Prostate gland (tissue), 2 donors: ENCODE results near the gene POU3F2. TPM values are rescaled to one million over a fixed set of nuclear protein-coding genes. Genes with fewer than 3 reads are reported as not detected.

Experiments
- DNase-seq: peaks from one replicate; pipeline ENCODE4 v3.0.0-alpha.2; 2019; ENCODE audit warnings: low spot score
- H3K27ac ChIP-seq, 2 donors: fragments of 200-600 bp; sonication (generic); 2 replicates each; pipeline ENCODE4 v1.5.1; 2017 to 2019
- H3K27me3 ChIP-seq: fragments of 200-600 bp; sonication (generic); replicated peaks from 2 replicates; pipeline ENCODE4 v1.5.1; 2019; ENCODE audit not compliant: insufficient read depth
- H3K36me3 ChIP-seq, 2 donors: fragments of 200-600 bp; sonication (generic); 1 replicate in 1 of 2; 2 replicates in 1 of 2; pipeline versions ENCODE4 v1.5.1 to v1.8.1; 2017 to 2019
- H3K4me1 ChIP-seq: fragments of 200-600 bp; sonication (generic); replicated peaks from 2 replicates; pipeline ENCODE4 v1.5.1; 2019
- H3K4me3 ChIP-seq, 2 donors: fragments of 200-600 bp; sonication (generic); 2 replicates each; pipeline ENCODE4 v1.5.1; 2017 to 2019
- H3K9me3 ChIP-seq: fragments of 200-600 bp; sonication (generic); 2 replicates; pipeline ENCODE4 v1.5.1; 2017
- POLR2A ChIP-seq: fragments of 450-650 bp; IDR thresholded peaks from one replicate; pipeline ENCODE4 v1.6.1; 2016; ENCODE audit warnings: antibody characterized with exemption, mild to moderate bottlenecking
- POLR2AphosphoS5 ChIP-seq: sonication (generic); formaldehyde crosslinking; IDR thresholded peaks from one replicate; pipeline ENCODE4 v1.6.1; 2017; ENCODE audit warnings: antibody characterized with exemption
- WGBS: methylation state at CpG from one replicate; pipeline ENCODE4 v1.1.5; 2018; 5-methylcytosine and 5-hydroxymethylcytosine counted together
- intact Hi-C: fragments of 100-400 bp; cut with DNase I; formaldehyde crosslinking; loops from one replicate; pipeline ENCODE4 v1.14.2; 2022
- total RNA-seq, 2 donors: library from RNA; depleted of rRNA; stranded (reverse); fragments of >200 nt; gene quantifications; one replicate each; pipeline ENCODE4 v1.1.0, GENCODE V29; 2016
- TF ChIP-seq, protein P1 (sequence below), 4 experiments: fragments of 200-600 bp in 2 of 4; fragments of 450-650 bp in 2 of 4; sonication (generic) in 2 of 4; IDR thresholded peaks; 1 replicate in 3 of 4; 2 replicates in 1 of 4; pipeline ENCODE4 v1.5.1; 2016 to 2019; ENCODE audit warnings: antibody characterized with exemption in 4 of 4, mild to moderate bottlenecking in 2 of 4, moderate library complexity in 2 of 4

POU3F2 gene
- total RNA-seq, 2 donors from 2014 or later: not detected

DNA sequence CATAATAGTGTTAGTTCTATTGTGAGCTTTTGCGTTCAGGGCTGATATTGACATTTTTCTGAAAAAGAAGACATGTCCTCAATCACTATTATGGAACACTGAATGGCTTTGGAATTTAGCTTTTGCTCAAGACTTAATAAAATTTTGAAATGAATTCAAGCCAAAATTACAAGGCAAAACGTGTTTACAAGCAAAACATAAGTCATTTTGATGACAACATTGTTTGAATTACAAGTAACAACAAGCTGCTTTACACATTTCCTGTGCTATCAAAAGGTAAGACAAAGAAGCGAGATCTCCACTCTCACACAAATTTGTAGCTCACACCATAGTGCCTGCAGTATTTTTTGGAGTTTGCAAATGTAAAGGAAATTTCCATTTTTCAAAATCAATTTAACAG is 37.4 kb downstream of the POU3F2 start:
- H3K27me3 ChIP-seq: no peaks in the 10 kb centered on the region
- no peaks in the 10 kb centered on the region for H3K9me3 ChIP-seq
- no peak overlapping the region for H3K4me3 ChIP-seq
- WGBS: 67% methylated on average over 3 of the region's 3 CpGs
- no peaks in the 10 kb centered on the region for H3K4me1 ChIP-seq
- no peak overlapping the region for H3K27ac ChIP-seq
- DNase-seq: no peak
- H3K36me3 ChIP-seq: no peaks in the 10 kb centered on the region
- intact Hi-C loops: no loop called here
- no peak for TF ChIP-seq POLR2A
- no peak for TF ChIP-seq POLR2AphosphoS5
- TF ChIP-seq, protein P1, sequence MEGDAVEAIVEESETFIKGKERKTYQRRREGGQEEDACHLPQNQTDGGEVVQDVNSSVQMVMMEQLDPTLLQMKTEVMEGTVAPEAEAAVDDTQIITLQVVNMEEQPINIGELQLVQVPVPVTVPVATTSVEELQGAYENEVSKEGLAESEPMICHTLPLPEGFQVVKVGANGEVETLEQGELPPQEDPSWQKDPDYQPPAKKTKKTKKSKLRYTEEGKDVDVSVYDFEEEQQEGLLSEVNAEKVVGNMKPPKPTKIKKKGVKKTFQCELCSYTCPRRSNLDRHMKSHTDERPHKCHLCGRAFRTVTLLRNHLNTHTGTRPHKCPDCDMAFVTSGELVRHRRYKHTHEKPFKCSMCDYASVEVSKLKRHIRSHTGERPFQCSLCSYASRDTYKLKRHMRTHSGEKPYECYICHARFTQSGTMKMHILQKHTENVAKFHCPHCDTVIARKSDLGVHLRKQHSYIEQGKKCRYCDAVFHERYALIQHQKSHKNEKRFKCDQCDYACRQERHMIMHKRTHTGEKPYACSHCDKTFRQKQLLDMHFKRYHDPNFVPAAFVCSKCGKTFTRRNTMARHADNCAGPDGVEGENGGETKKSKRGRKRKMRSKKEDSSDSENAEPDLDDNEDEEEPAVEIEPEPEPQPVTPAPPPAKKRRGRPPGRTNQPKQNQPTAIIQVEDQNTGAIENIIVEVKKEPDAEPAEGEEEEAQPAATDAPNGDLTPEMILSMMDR (IDR thresholded peaks at IDR 0.05): no peak

DNA sequence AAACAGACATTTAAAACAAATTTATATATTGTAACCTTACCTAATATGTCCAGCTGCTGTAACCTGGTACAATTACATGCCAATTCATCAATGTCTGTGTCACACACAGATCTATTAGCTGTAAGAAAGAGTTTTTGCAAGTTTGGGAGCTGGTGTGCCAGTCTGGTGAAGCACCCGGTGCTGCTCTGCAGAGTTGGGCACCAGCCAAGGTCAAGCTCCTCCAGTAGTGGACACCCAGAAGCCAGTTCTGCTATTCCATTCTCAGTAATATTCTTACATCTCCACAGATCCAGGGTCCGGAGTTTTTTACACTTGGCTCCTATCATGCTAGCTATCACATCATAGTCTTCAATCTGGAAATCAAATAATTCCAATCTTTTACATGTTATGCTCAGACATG is 41.0 kb downstream of the POU3F2 start:
- Histone ChIP-seq H3K27ac (no peak overlapping the region), H3K4me3 (no peak overlapping the region), H3K9me3 (no peaks in the 10 kb centered on the region), H3K36me3 (no peaks in the 10 kb centered on the region), H3K27me3 (no peaks in the 10 kb centered on the region), H3K4me1 (no peaks in the 10 kb centered on the region)
- no peak for DNase-seq
- intact Hi-C loops: no loop called here
- 53% methylated on average over 2 of the region's 2 CpGs for WGBS
- TF ChIP-seq, protein P1 (IDR thresholded peaks at IDR 0.05): no peak
- TF ChIP-seq POLR2A (no peak), POLR2AphosphoS5 (no peak)

DNA sequence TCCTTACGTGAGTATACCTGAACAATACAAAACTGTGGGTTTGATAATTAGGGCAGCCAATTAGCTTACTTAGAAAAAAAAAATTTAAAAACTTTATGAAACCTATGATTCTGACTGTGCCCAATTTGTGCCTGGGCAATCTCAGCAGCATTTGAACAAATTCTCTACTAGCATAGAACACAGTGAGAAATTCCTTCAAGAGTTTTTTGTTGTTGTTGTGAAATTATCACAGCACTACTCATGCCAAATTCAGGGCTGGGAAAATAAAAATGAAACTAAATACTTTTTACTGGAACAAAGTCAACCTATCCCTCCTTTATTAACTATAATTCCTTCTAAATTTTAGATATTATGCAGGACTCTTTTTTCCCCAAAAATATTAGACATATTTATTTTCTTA is 42.9 kb downstream of the POU3F2 start:
- H3K27ac ChIP-seq: no peak overlapping the region
- no peaks in the 10 kb centered on the region for H3K36me3 ChIP-seq
- no peaks in the 10 kb centered on the region for H3K4me1 ChIP-seq
- no peaks in the 10 kb centered on the region for H3K27me3 ChIP-seq
- no peak overlapping the region for H3K4me3 ChIP-seq
- H3K9me3 ChIP-seq: no peaks in the 10 kb centered on the region
- intact Hi-C loops: no loop called here
- DNase-seq: no peak
- WGBS: 0% methylated on average over 1 of the region's 1 CpG
- TF ChIP-seq, protein P1 (IDR thresholded peaks at IDR 0.05): no peak
- TF ChIP-seq POLR2AphosphoS5: no peak
- no peak for TF ChIP-seq POLR2A

DNA sequence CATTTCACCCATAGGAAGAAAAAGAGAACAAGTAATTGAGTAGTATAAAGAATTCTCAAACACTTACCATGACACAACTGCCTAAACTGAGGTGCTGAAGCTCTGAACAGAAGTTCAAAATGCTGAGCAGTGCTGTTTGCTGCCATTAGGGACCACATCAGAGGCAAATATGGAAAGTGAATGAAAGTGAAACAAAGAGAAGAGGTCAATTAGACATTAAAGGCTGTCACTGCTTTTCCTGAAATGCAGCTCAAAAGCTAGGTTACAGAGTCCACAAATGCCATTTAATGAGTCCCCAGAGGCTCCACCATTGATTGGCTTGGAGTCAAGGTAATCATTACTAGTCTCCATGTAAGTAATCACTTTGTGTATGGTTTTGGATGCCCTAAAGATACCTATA is 46.1 kb downstream of the POU3F2 start:
- no peaks in the 10 kb centered on the region for H3K36me3 ChIP-seq
- H3K27me3 ChIP-seq: no peaks in the 10 kb centered on the region
- intact Hi-C loops: no loop called here
- H3K4me3 ChIP-seq: no peak overlapping the region
- no peaks in the 10 kb centered on the region for H3K4me1 ChIP-seq
- TF ChIP-seq, protein P1 (IDR thresholded peaks at IDR 0.05): no peak
- TF ChIP-seq POLR2A (no peak), POLR2AphosphoS5 (no peak)
- H3K9me3 ChIP-seq: no peaks in the 10 kb centered on the region
- DNase-seq: no peak
- no peak overlapping the region for H3K27ac ChIP-seq

DNA sequence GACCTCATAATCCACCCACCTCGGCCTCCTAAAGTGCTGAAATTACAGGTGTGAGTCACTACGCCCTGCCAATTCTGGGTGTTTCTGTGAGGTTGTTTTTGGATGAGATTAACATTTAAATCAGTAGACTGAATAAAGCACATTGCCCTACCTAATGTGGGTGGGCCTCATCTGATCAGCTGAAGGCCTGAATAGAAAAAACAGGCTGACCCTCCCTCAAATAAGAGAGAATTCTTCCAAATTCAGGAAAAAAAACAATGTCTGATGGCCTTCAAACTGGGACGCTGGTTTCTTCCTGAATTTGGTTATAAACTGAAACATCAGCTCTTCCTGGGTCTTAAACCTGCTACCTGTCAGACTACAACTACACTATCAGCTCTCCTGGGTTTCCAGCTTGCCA is 51.0 kb downstream of the POU3F2 start:
- Histone ChIP-seq H3K4me1 (no peaks in the 10 kb centered on the region), H3K9me3 (no peaks in the 10 kb centered on the region), H3K4me3 (no peak overlapping the region), H3K27me3 (no peaks in the 10 kb centered on the region), H3K36me3 (no peaks in the 10 kb centered on the region), H3K27ac (no peak overlapping the region)
- TF ChIP-seq POLR2AphosphoS5 (no peak), POLR2A (no peak)
- TF ChIP-seq, protein P1 (IDR thresholded peaks at IDR 0.05): no peak
- no peak for DNase-seq
- 86% methylated on average over 3 of the region's 3 CpGs for WGBS
- intact Hi-C loops: no loop called here
